Gastroesophageal sphincter (tissue), 4 donors: Measurements from ENCODE around the gene SLC35F4. TPM values are rescaled to one million over a fixed set of nuclear protein-coding genes. Genes with fewer than 3 reads are reported as not detected.
"Not testable (repeated sequence)": the region's sequence is repeated elsewhere in the genome, so short reads cannot be mapped to it uniquely, and the experiment has no call there.

Experiments
- ATAC-seq: fragments of 150-250 bp; one replicate; pipeline ENCODE4 v1.9.1; 2016; ENCODE audit warnings: mild to moderate bottlenecking, moderate library complexity
- H3K27ac ChIP-seq, 4 donors: fragments of 200-600 bp; sonication (generic) in 3 of 4; 1 replicate in 3 of 4; 2 replicates in 1 of 4; pipeline ENCODE4 v1.5.1; 2016 to 2019
- H3K27me3 ChIP-seq: fragments of 200-600 bp; sonication (generic); one replicate; pipeline ENCODE4 v1.5.1; 2019
- H3K36me3 ChIP-seq, 2 donors: fragments of 200-600 bp; sonication (generic); one replicate each; pipeline ENCODE4 v1.5.1; 2019; ENCODE audit warnings: control low read depth in 1 of 2
- H3K4me1 ChIP-seq, 3 donors: fragments of 200-600 bp; sonication (generic); 1 replicate in 2 of 3; 2 replicates in 1 of 3; pipeline ENCODE4 v1.5.1; 2016 to 2019; ENCODE audit warnings: control low read depth in 2 of 3
- H3K4me3 ChIP-seq, 2 donors: fragments of 200-600 bp; sonication (generic); one replicate each; pipeline ENCODE4 v1.5.1; 2019; ENCODE audit warnings: mild to moderate bottlenecking in 1 of 2, moderate library complexity in 1 of 2
- H3K9me3 ChIP-seq, 3 donors: fragments of 200-600 bp; sonication (generic); one replicate each; pipeline ENCODE4 v1.5.1; 2017 to 2019; ENCODE audit warnings: control low read depth in 2 of 3
- CTCF ChIP-seq, 4 experiments: fragments of 200-600 bp in 2 of 4; fragments of 450-650 bp in 2 of 4; sonication (generic) in 1 of 4; IDR thresholded peaks; one replicate each; pipeline ENCODE4 v1.5.1; 2017 to 2019; ENCODE audit warnings: antibody characterized with exemption in 4 of 4, mild to moderate bottlenecking in 2 of 4, moderate library complexity in 2 of 4
- EP300 ChIP-seq: sonication (generic); formaldehyde crosslinking; IDR thresholded peaks from one replicate; pipeline ENCODE4 v1.6.1; 2017; ENCODE audit warnings: antibody characterized with exemption, mild to moderate bottlenecking
- POLR2A ChIP-seq, 2 donors: fragments of 450-650 bp; IDR thresholded peaks; one replicate each; pipeline ENCODE4 v1.6.1; 2017; ENCODE audit warnings: antibody characterized with exemption in 2 of 2, mild to moderate bottlenecking in 2 of 2, moderate library complexity in 1 of 2
- POLR2AphosphoS5 ChIP-seq: sonication (generic); formaldehyde crosslinking; IDR thresholded peaks from one replicate; pipeline ENCODE4 v1.6.1; 2017; ENCODE audit warnings: antibody characterized with exemption
- WGBS, 2 donors: methylation state at CpG; one replicate each; pipeline ENCODE4 v1.1.5; 2018; ENCODE audit warnings: low coverage in 1 of 2; 5-methylcytosine and 5-hydroxymethylcytosine counted together
- total RNA-seq, 4 donors: library from RNA; depleted of rRNA; stranded (reverse); fragments of >200 nt; gene quantifications; one replicate each; pipeline ENCODE4 v1.1.0, GENCODE V29; 2016

Gene SLC35F4
- total RNA-seq, 4 donors from 2014 or later: not detected

GRCh38 chr14:57866199-57866705 is 360 bp upstream of the SLC35F4 start:
- no peaks in the 10 kb centered on the region for H3K36me3 ChIP-seq
- peak overlapping the region in 1 of 2 donors; percentile 45 for H3K4me3 ChIP-seq
- ATAC-seq: no peak
- H3K27me3 ChIP-seq: peaks cover 62% of the 10 kb centered on the region
- H3K9me3 ChIP-seq: no peaks in the 10 kb centered on the region
- TF ChIP-seq CTCF (IDR thresholded peaks at IDR 0.05): no peak
- no peak for TF ChIP-seq POLR2A (IDR thresholded peaks at IDR 0.05)
- no peak for TF ChIP-seq POLR2AphosphoS5
- TF ChIP-seq EP300: no peak
- WGBS, 2 donors: 17 to 24% methylated on average over 4 to 16 of the region's 19 CpGs
- no peak overlapping the region for H3K27ac ChIP-seq
- peaks cover 0 to 19% (median 10%) of the 10 kb centered on the region in 3 donors for H3K4me1 ChIP-seq

- H3K4me3 ChIP-seq: peak overlapping the region in 1 of 2 donors; percentile 45
- ATAC-seq: no peak
- H3K27me3 ChIP-seq: peaks cover 64% of the 10 kb centered on the region
These were observed 858 bp downstream of the SLC35F4 start for GRCh38 chr14:57865066-57865402.

GRCh38 chr14:57864659-57865058 is 1.2 kb downstream of the SLC35F4 start:
- Histone ChIP-seq H3K4me3 (no peak overlapping the region), H3K27me3 (peaks cover 64% of the 10 kb centered on the region), H3K27ac (no peak overlapping the region), H3K9me3 (no peaks in the 10 kb centered on the region), H3K36me3 (no peaks in the 10 kb centered on the region), H3K4me1 (peaks cover 0 to 19% (median 10%) of the 10 kb centered on the region in 3 donors)
- TF ChIP-seq POLR2A (IDR thresholded peaks at IDR 0.05): no peak
- TF ChIP-seq POLR2AphosphoS5: no peak
- no peak for TF ChIP-seq EP300
- WGBS, 2 donors: 28 to 61% methylated on average over 4 to 6 of the region's 20 CpGs
- ATAC-seq: no peak

More at GRCh38 chr14:57865066-57865402, 858 bp downstream of the SLC35F4 start:
- TF ChIP-seq EP300 (no peak), CTCF (IDR thresholded peaks at IDR 0.05) (no peak)
- H3K27ac ChIP-seq: no peak overlapping the region
- no peaks in the 10 kb centered on the region for H3K9me3 ChIP-seq
- H3K4me1 ChIP-seq: peaks cover 0 to 19% (median 10%) of the 10 kb centered on the region in 3 donors
- WGBS, 2 donors: 0% methylated on average over 1 of the region's 23 CpGs; no CpG with 5 or more reads in 1 of the 2 donors
- no peaks in the 10 kb centered on the region for H3K36me3 ChIP-seq

GRCh38 chr14:57863471-57863870 is 2.4 kb downstream of the SLC35F4 start:
- no peaks in the 10 kb centered on the region for H3K9me3 ChIP-seq
- no peak overlapping the region for H3K27ac ChIP-seq
- H3K4me3 ChIP-seq: no peak overlapping the region
- H3K27me3 ChIP-seq: peaks cover 64% of the 10 kb centered on the region
- TF ChIP-seq CTCF (IDR thresholded peaks at IDR 0.05) (no peak), POLR2AphosphoS5 (no peak), EP300 (no peak), POLR2A (IDR thresholded peaks at IDR 0.05) (no peak)
- peaks cover 0 to 19% (median 10%) of the 10 kb centered on the region in 3 donors for H3K4me1 ChIP-seq
- WGBS, 2 donors: 52 to 54% methylated on average over 3 of the region's 3 CpGs
- no peaks in the 10 kb centered on the region for H3K36me3 ChIP-seq
- no peak for ATAC-seq

GRCh38 chr14:57855666-57856065 is 10.2 kb downstream of the SLC35F4 start:
- H3K27me3 ChIP-seq, H3K27ac ChIP-seq, H3K36me3 ChIP-seq, H3K4me3 ChIP-seq, H3K9me3 ChIP-seq, ATAC-seq, H3K4me1 ChIP-seq: not testable (repeated sequence)
- 83 to 94% methylated on average over 2 of the region's 2 CpGs for WGBS, 2 donors

GRCh38 chr14:57854571-57854970 is 11.3 kb downstream of the SLC35F4 start:
- ATAC-seq: no peak
- WGBS, 2 donors: 81 to 89% methylated on average over 2 of the region's 2 CpGs
- H3K4me3 ChIP-seq: no peak overlapping the region
- no peaks in the 10 kb centered on the region for H3K36me3 ChIP-seq
- no peak overlapping the region for H3K27ac ChIP-seq
- H3K9me3 ChIP-seq: no peaks in the 10 kb centered on the region
- H3K4me1 ChIP-seq: no peaks in the 10 kb centered on the region
- TF ChIP-seq EP300: no peak
- no peak for TF ChIP-seq CTCF (IDR thresholded peaks at IDR 0.05)
- no peak for TF ChIP-seq POLR2A (IDR thresholded peaks at IDR 0.05)
- no peak for TF ChIP-seq POLR2AphosphoS5
- no peaks in the 10 kb centered on the region for H3K27me3 ChIP-seq
